VCaP (cell line): ENCODE results near the gene CLSTN2.

Source experiments
- H3K27ac ChIP-seq: fragments of 450-650 bp; 2 replicates; pipeline ENCODE4 v1.5.1; 2017
- TF ChIP-seq, protein P1 (sequence below): fragments of 450-650 bp; conservative IDR thresholded peaks from 2 replicates; pipeline ENCODE4 v1.5.1; 2017; ENCODE audit warnings: mild to moderate bottlenecking, moderate library complexity

The CLSTN2 gene

DNA sequence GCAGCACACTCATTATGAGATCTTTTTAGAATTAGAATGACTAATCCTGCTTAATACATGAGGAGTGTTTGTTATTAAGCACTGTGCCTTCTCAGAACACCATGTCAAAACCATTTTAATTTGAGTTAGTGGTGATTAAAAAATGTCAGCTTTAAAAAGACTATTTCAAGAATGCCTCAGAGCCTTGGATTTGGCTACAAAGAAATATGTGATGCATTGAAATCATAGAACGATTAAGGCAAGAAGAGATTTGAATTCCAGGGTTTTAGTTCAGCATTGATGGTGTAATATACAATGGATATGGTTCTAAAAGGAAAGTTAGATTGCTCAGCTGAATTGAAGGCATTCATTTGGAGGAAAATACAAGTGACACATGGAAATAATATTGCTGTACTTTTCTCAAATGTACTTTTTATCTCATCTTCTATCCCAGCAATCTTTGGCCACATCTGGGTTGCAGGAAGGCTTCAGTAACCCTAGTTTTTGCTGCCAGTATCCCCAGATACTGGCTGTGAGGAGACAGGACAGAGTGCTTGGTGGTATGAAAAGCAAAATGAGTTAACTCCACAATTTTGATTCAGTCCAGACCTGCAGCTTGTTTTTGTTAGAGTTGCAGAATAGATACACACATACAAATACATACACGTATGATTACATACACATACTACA is 303.8 kb downstream of the CLSTN2 start:
- no peak overlapping the region for H3K27ac ChIP-seq
- TF ChIP-seq, protein P1, sequence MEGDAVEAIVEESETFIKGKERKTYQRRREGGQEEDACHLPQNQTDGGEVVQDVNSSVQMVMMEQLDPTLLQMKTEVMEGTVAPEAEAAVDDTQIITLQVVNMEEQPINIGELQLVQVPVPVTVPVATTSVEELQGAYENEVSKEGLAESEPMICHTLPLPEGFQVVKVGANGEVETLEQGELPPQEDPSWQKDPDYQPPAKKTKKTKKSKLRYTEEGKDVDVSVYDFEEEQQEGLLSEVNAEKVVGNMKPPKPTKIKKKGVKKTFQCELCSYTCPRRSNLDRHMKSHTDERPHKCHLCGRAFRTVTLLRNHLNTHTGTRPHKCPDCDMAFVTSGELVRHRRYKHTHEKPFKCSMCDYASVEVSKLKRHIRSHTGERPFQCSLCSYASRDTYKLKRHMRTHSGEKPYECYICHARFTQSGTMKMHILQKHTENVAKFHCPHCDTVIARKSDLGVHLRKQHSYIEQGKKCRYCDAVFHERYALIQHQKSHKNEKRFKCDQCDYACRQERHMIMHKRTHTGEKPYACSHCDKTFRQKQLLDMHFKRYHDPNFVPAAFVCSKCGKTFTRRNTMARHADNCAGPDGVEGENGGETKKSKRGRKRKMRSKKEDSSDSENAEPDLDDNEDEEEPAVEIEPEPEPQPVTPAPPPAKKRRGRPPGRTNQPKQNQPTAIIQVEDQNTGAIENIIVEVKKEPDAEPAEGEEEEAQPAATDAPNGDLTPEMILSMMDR, result no peak

DNA sequence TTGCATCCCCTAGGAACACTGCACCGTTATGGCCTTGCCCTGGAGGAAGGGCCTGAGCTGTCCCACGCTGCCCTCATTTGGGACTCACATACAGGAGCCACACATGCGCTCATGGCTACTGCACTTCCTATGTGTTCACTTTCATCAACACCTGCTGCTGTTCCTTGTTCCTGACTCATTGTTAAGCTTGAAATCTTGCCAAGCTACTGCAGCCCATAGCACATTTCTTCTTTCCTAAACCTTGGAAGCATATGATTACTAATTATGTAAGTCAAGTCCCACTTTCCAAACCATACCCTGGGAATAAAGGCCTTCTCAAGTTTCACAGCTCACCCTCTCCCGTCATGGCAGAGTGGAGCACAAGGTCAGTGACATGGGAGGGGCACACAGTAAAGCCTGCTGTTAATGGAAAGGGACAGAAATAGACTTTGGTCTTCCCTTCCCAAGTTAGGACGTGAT is 307.9 kb downstream of the CLSTN2 start:
- TF ChIP-seq, protein P1, result no peak
- H3K27ac ChIP-seq, result no peak overlapping the region

DNA sequence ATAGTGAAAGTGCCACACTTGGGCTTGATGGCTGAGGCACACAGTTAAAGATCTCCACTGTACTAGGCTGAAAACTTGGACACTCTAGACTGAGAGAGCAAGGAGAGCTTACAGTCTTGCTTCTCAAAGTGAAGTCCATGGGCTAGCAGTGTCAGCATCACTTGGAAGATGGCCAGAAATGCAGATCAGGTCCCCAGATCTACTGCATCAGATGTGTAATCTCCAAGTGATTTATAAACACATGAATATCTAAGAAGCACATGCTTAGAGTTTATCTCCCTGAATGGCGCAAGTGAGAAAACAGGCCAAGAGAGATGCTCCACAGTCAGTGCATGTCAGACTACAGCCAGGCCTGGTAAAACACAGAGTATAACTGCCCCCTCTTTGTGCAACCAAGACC is 308.6 kb downstream of the CLSTN2 start:
- no peak overlapping the region for H3K27ac ChIP-seq
- TF ChIP-seq, protein P1, result no peak

DNA sequence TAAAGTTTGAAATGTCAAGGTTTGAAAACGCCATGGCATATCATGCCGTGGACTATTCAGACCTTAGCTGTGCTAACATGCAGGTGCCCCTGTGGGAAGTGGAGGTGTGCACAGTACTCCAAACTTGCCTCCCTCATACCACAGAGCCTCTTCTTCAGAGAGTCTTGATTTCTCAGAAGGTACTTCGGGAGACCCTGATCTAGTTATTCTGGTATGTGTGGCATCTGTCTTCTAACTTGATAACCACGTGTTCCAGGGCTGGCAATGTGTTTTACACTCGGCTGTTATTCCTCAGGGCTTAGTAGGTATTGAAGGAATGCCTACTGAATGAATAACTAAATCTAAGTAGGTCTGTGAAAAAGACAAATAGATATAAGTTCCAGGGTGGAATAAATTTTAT is 309.9 kb downstream of the CLSTN2 start:
- TF ChIP-seq, protein P1, result no peak
- no peak overlapping the region for H3K27ac ChIP-seq

DNA sequence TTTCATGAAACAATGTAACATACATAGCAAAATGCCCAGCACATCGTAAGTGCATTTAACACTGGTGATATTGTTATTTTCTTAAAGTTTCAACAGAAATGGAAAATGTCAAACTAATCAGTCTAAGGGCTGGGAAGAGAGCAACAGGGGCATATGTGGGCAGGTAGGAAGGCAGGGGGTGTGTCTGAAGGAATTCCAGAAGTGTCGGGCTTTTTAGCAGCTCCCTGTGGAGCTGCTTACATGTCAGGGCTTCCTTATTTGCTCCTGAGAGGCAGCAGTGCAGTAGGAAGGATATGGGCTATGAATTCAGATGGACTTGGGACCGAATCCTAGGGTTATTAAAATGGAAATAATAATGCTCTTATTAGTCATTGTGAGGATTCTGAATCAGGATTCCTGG is 311.6 kb downstream of the CLSTN2 start:
- no peak overlapping the region for H3K27ac ChIP-seq
- TF ChIP-seq, protein P1, result no peak

DNA sequence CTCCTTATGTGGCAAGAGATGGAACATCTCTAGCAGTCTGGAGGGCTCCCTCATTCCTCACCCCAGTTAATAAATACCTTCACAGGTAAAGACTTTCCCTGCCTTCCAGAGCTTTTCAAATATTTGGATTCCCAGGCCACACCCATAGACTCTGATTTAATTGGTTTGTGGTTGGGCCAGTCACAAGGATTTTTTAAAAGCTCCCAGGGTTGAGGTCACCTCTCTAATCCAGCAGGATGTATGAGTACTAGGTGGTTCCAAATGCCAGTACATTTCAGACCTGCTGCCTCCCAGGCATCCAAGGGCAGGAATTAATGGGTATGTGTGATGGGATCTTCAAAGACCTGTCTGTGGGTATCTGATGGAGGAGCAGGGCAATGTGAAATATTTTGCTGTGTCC is 312.8 kb downstream of the CLSTN2 start:
- TF ChIP-seq, protein P1, result no peak
- H3K27ac ChIP-seq, result no peak overlapping the region

DNA sequence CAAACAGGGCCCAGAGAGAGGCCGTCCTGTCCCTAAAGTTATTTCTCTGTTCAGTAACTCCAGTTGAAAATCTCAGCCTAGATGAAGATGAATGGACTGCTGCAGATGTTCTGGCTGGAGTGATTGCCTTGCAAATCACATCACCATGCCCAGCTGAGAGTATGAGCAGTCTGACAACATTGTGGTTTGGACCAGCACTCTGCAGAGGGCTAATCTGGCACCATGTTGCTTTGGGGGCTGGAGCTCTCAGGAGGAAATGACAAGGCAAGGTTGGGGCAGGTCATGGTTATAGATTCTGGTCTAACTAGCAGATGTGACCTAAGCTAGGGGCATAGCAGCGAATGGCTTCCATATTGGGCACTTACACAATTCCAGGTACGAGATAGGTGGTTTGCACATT is 314.2 kb downstream of the CLSTN2 start:
- TF ChIP-seq, protein P1, result no peak
- H3K27ac ChIP-seq, result no peak overlapping the region
